ENCODE data around the gene NEK6.
A peak's percentile ranks its signal among the peaks of the same experiment; 100 is the strongest.

NEK6 gene

DNA sequence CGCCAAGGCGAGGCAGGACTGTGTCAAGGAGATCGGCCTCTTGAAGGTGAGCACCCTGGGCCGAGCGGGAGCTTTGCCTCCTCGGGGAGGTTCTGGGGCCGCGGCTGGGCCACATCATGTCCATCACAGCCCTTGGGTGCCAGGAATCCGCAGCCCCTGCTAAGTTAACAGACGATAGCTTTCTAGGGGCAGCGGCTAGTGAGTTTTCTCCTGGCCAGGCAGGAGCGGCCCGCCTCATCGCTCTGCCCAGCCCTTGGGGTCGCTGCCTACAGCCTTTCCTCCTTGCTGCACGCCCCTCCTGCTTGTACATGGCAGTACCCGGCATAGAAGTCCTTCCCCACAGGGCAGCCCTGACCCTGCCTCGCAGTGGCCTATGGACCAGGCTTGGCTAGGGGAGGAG is 56.2 kb downstream of the NEK6 start:
- DNase-seq (ENCODE audit: low read depth) = no peak
- no peak overlapping the region for H3K4me3 ChIP-seq (ENCODE audit: low read depth, low read length)
- TF ChIP-seq, protein P1, sequence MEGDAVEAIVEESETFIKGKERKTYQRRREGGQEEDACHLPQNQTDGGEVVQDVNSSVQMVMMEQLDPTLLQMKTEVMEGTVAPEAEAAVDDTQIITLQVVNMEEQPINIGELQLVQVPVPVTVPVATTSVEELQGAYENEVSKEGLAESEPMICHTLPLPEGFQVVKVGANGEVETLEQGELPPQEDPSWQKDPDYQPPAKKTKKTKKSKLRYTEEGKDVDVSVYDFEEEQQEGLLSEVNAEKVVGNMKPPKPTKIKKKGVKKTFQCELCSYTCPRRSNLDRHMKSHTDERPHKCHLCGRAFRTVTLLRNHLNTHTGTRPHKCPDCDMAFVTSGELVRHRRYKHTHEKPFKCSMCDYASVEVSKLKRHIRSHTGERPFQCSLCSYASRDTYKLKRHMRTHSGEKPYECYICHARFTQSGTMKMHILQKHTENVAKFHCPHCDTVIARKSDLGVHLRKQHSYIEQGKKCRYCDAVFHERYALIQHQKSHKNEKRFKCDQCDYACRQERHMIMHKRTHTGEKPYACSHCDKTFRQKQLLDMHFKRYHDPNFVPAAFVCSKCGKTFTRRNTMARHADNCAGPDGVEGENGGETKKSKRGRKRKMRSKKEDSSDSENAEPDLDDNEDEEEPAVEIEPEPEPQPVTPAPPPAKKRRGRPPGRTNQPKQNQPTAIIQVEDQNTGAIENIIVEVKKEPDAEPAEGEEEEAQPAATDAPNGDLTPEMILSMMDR (IDR thresholded peaks at IDR 0.05; ENCODE audit: insufficient read depth, low read depth, low read length, missing control alignments) = no peak

DNA sequence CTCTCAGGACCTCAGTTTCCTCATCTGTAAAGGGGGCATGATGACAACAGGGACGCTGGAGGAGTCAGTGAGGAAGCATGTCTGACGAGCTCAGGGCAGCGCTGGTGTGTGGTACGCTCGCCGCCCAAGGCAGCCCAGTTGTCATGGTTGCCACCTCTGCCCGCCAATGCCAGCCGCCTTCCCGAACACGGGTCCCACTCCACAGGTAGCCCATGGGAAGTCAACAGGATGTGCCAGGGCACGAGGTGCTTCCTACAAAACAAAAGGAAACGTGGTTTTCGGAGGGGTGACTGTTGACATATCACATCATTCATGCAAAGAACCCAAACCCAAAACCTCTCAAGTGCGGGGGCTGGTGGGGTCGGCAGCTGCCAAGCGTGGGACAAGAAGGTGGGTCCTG is 58.1 kb downstream of the NEK6 start:
- H3K4me3 ChIP-seq (ENCODE audit: low read depth, low read length) = no peak overlapping the region
- TF ChIP-seq, protein P1 (IDR thresholded peaks at IDR 0.05; ENCODE audit: insufficient read depth, low read depth, low read length, missing control alignments) = no peak
- no peak for DNase-seq (ENCODE audit: low read depth)

DNA sequence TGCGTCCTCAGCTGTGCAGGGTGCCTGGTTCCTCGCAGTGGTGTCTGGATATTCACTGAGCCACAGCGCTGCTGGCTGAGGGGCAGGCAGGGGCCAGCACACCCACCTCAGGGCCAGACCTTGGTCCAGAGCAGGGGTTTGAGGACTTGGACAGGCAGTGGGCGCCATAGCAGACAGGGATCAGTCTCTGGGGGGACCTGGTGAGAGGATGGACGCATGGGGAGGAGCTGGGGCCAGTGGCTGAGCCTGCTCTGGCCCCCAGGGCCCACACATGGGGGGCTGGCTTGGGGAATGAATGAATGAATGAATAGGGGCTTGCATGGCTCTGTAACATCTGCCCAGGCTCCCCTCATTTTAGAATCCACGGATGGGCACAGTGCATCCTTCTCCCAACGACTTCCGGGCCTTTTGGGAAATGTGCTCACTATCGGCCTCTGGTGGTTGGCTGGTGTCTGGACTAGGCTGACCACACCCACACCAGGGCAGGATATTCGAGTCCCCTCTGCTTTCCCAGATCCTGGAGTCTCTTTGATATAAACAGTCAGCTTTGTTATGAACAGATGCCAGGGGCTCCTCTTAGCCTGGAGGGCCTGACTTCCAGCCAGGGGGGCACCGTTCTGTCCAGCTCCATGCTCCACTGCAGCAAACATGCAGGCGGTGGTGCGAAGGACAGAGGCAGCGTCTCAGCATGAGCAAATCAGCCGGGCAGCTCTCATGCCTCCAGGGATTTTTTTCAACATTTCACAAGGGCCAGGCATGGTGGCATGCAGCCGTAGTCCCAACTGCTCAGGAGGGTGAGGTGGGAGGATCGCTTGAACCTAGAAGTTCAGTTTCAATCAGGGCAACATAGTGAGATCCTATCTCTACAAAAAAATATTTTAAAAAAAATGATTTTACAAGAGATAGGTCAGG is 62.6 kb downstream of the NEK6 start:
- TF ChIP-seq, protein P1 (IDR thresholded peaks at IDR 0.05; ENCODE audit: insufficient read depth, low read depth, low read length, missing control alignments) = peak; percentile 86
- H3K4me3 ChIP-seq (ENCODE audit: low read depth, low read length) = no peak overlapping the region
- DNase-seq (ENCODE audit: low read depth) = peak; percentile 49

DNA sequence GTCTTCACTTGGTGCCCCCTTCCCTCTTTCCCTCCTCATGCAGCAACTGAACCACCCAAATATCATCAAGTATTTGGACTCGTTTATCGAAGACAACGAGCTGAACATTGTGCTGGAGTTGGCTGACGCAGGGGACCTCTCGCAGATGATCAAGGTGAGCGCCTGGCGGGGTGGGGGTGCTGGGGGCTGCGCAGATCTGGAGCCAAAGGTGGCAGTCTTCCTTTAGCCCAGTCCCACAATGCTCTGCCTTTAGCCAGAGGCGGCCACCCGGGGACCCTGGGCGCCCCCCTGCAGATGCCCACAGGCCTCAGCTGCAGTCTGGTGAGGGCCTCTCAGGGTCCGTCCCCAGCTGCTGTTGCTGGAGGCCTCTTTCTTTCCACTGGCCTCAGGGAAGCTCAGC is 63.7 kb downstream of the NEK6 start:
- DNase-seq (ENCODE audit: low read depth) = no peak
- TF ChIP-seq, protein P1 (IDR thresholded peaks at IDR 0.05; ENCODE audit: insufficient read depth, low read depth, low read length, missing control alignments) = no peak
- H3K4me3 ChIP-seq (ENCODE audit: low read depth, low read length) = no peak overlapping the region

DNA sequence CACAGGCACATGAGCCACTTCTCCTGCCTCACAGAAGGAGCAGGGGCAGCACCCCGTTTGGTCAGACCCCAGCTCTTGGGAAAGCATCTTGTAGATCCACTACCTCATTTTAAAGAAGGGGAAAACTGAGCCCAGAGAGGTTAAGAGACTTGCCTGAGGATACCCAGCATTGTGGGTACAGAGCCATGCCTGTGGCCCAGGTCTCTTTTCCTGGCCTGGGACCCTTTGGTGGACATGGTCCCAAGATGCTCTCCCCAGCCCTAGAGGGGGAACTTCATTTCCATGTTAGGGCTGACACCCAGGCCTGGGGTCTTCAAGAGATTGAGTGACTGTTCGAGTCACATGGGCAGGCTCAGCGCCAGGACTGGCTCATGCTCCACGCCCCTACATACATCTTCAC is 64.2 kb downstream of the NEK6 start:
- no peak overlapping the region for H3K4me3 ChIP-seq (ENCODE audit: low read depth, low read length)
- DNase-seq (ENCODE audit: low read depth) = no peak
- TF ChIP-seq, protein P1 (IDR thresholded peaks at IDR 0.05; ENCODE audit: insufficient read depth, low read depth, low read length, missing control alignments) = no peak

- no peak overlapping the region for H3K4me3 ChIP-seq (ENCODE audit: low read depth, low read length)
- DNase-seq (ENCODE audit: low read depth) = no peak
- TF ChIP-seq, protein P1 (IDR thresholded peaks at IDR 0.05; ENCODE audit: insufficient read depth, low read depth, low read length, missing control alignments) = no peak
Measured at GRCh38 chr9:124322618-124323432, 65.1 kb downstream of the NEK6 start.

Measured in GM12865 (cell line).